22Rv1 (cell line): ENCODE data around the gene SMYD1.

Experiments
- H3K27ac ChIP-seq: fragments of 450-650 bp; 2 replicates; pipeline ENCODE4 v1.5.1; 2017
- CTCF ChIP-seq: fragments of 450-650 bp; IDR thresholded peaks from 2 replicates; pipeline ENCODE4 v1.5.1; 2017; ENCODE audit warnings: mild to moderate bottlenecking
- ZFX ChIP-seq: fragments of 450-650 bp; IDR thresholded peaks from 2 replicates; pipeline ENCODE4 v1.6.1; 2017; ENCODE audit warnings: antibody characterized with exemption, borderline replicate concordance

SMYD1 gene

GRCh38 chr2:88081924-88082608 is 14.4 kb downstream of the SMYD1 start:
- TF ChIP-seq CTCF (no peak), ZFX (no peak)
- H3K27ac ChIP-seq = no peak overlapping the region

- no peak overlapping the region for H3K27ac ChIP-seq
- no peak for TF ChIP-seq CTCF
- TF ChIP-seq ZFX = no peak
These were observed 15.2 kb downstream of the SMYD1 start for GRCh38 chr2:88082781-88083180.

- no peak overlapping the region for H3K27ac ChIP-seq
- no peak for TF ChIP-seq CTCF
- TF ChIP-seq ZFX = no peak
These were observed 17.5 kb downstream of the SMYD1 start for GRCh38 chr2:88085099-88085498.

GRCh38 chr2:88085602-88086001 is 18.0 kb downstream of the SMYD1 start:
- TF ChIP-seq ZFX = no peak
- TF ChIP-seq CTCF = no peak
- H3K27ac ChIP-seq = no peak overlapping the region

GRCh38 chr2:88086401-88086800 is 18.8 kb downstream of the SMYD1 start:
- TF ChIP-seq CTCF = no peak
- no peak for TF ChIP-seq ZFX
- H3K27ac ChIP-seq = no peak overlapping the region

GRCh38 chr2:88087073-88087472 is 19.4 kb downstream of the SMYD1 start:
- no peak overlapping the region for H3K27ac ChIP-seq
- TF ChIP-seq CTCF (no peak), ZFX (no peak)

- no peak for TF ChIP-seq CTCF
- TF ChIP-seq ZFX = no peak
- H3K27ac ChIP-seq = no peak overlapping the region
These were observed 20.1 kb downstream of the SMYD1 start for GRCh38 chr2:88087763-88088162.
